KMS-11 (cell line): ENCODE results near the gene LPP.

Source experiments
- H2AFZ ChIP-seq: fragments of 200-600 bp; sonication (generic); 2 replicates; pipeline ENCODE4 v1.6.1; 2016; ENCODE audit warnings: antibody characterized with exemption, mixed run types, low read depth
- H3K27ac ChIP-seq: fragments of 200-600 bp; sonication (generic); 2 replicates; pipeline ENCODE4 v1.6.1; 2016; ENCODE audit warnings: mild to moderate bottlenecking, mixed run types
- H3K27me3 ChIP-seq: fragments of 200-600 bp; sonication (generic); 2 replicates; pipeline ENCODE4 v1.6.1; 2017; ENCODE audit warnings: mild to moderate bottlenecking, low read depth, mixed run types, moderate library complexity; ENCODE audit not compliant: insufficient read depth
- H3K36me3 ChIP-seq: fragments of 200-600 bp; sonication (generic); 2 replicates; pipeline ENCODE4 v1.6.1; 2017; ENCODE audit warnings: mild to moderate bottlenecking, mixed run types; ENCODE audit not compliant: insufficient read depth
- H3K4me1 ChIP-seq: fragments of 200-600 bp; sonication (generic); 2 replicates; pipeline ENCODE4 v1.6.1; 2016; ENCODE audit warnings: mild to moderate bottlenecking, low read depth, mixed run types; ENCODE audit not compliant: poor library complexity, severe bottlenecking
- H3K4me2 ChIP-seq: fragments of 200-600 bp; sonication (generic); 2 replicates; pipeline ENCODE4 v1.7.0; 2016; ENCODE audit warnings: mild to moderate bottlenecking, mixed run types
- H3K4me3 ChIP-seq: fragments of 200-600 bp; sonication (generic); IDR thresholded peaks from 2 replicates; pipeline ENCODE4 v1.6.1; 2017; ENCODE audit warnings: low read depth, low read length, mixed read lengths; ENCODE audit not compliant: insufficient read depth
- H3K79me2 ChIP-seq: fragments of 200-600 bp; sonication (generic); 2 replicates; pipeline ENCODE4 v1.6.1; 2016; ENCODE audit warnings: low read depth, mixed run types; ENCODE audit not compliant: insufficient read depth
- H3K9ac ChIP-seq: fragments of 200-600 bp; sonication (generic); 2 replicates; pipeline ENCODE4 v1.6.1; 2016; ENCODE audit warnings: mild to moderate bottlenecking, mixed run types
- H4K20me1 ChIP-seq: fragments of 200-600 bp; sonication (generic); 2 replicates; pipeline ENCODE4 v1.6.1; 2016; ENCODE audit warnings: mild to moderate bottlenecking, mixed run types; ENCODE audit not compliant: insufficient read depth
- TF ChIP-seq, protein P1 (sequence below): fragments of 200-600 bp; sonication (generic); conservative IDR thresholded peaks from 2 replicates; pipeline ENCODE4 v1.6.1; 2017; ENCODE audit warnings: low read depth, mild to moderate bottlenecking, antibody characterized with exemption, low read length, moderate library complexity, mixed read lengths

The LPP gene

DNA sequence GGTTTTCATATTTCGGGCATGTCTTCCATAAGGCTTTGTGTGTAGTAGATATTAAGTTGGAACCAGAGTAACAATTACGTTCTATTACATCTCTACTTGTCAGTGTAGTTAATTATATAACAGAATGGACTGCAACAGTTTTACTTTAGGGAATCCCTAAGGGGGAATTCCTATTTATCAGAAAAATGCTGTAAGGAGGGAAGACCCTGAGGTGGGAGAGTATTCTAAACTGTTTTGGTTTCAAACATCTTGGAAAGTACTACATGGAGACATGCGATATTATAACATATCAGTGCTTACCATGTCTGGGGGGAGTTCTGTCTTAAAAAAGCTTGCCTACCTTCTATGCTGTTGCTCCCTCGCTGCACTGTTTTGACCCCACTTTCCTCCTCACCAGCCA lies 238.1 kb downstream of the LPP start:
- Histone ChIP-seq H3K4me1 (no peaks in the 10 kb centered on the region), H4K20me1 (no peaks in the 10 kb centered on the region), H3K9ac (no peak overlapping the region), H2AFZ (no peak overlapping the region), H3K79me2 (no peaks in the 10 kb centered on the region), H3K27ac (no peak overlapping the region), H3K27me3 (no peaks in the 10 kb centered on the region), H3K36me3 (no peaks in the 10 kb centered on the region), H3K4me3 (no peak overlapping the region), H3K4me2 (no peak overlapping the region)
- TF ChIP-seq, protein P1, sequence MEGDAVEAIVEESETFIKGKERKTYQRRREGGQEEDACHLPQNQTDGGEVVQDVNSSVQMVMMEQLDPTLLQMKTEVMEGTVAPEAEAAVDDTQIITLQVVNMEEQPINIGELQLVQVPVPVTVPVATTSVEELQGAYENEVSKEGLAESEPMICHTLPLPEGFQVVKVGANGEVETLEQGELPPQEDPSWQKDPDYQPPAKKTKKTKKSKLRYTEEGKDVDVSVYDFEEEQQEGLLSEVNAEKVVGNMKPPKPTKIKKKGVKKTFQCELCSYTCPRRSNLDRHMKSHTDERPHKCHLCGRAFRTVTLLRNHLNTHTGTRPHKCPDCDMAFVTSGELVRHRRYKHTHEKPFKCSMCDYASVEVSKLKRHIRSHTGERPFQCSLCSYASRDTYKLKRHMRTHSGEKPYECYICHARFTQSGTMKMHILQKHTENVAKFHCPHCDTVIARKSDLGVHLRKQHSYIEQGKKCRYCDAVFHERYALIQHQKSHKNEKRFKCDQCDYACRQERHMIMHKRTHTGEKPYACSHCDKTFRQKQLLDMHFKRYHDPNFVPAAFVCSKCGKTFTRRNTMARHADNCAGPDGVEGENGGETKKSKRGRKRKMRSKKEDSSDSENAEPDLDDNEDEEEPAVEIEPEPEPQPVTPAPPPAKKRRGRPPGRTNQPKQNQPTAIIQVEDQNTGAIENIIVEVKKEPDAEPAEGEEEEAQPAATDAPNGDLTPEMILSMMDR = no peak

DNA sequence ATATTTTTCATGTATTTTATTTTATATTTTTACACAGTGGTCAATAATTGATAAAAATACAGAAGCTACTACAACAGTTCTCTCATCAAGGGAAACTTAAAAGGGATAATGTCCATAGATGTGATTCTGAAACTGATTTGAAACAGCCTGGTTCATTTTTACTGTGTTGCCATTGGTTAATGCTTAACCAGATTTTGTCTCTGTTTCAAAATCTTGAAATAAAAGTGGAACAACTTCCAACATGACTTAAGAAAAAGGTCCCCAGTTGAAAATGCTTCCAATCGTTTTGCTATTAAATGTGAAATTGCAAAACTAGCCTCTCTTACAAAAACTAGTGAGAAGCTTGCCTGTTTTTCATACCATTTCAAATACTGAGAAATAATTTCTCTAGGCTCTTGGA lies 240.7 kb downstream of the LPP start:
- no peaks in the 10 kb centered on the region for H3K4me1 ChIP-seq
- H3K4me3 ChIP-seq = no peak overlapping the region
- no peak overlapping the region for H3K4me2 ChIP-seq
- H4K20me1 ChIP-seq = no peaks in the 10 kb centered on the region
- TF ChIP-seq, protein P1 = no peak
- no peaks in the 10 kb centered on the region for H3K36me3 ChIP-seq
- no peaks in the 10 kb centered on the region for H3K27me3 ChIP-seq
- no peak overlapping the region for H3K9ac ChIP-seq
- H2AFZ ChIP-seq = no peak overlapping the region
- no peak overlapping the region for H3K27ac ChIP-seq
- no peaks in the 10 kb centered on the region for H3K79me2 ChIP-seq

DNA sequence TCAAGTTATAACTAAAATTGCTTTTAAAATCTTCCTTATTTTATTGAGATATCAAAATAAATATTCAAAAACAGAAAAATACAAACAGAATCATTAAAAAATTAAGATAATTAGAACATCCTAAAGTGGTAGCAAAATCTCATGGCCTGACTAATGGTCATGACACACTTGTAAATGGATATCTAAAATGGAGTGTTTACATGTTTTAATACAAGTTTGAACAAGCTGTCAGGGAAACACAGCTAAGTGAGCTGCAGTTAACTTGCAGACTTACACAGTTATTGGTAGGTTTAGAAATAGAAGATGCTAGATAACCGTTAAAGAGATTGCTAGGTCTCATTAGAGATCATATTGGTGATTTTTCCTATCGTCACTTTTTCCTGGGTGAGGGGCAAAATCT lies 242.3 kb downstream of the LPP start:
- Histone ChIP-seq H3K4me2 (no peak overlapping the region), H3K36me3 (no peaks in the 10 kb centered on the region), H3K9ac (no peak overlapping the region), H3K27ac (no peak overlapping the region), H3K79me2 (no peaks in the 10 kb centered on the region), H2AFZ (no peak overlapping the region), H3K27me3 (no peaks in the 10 kb centered on the region), H4K20me1 (no peaks in the 10 kb centered on the region), H3K4me1 (peaks cover 12% of the 10 kb centered on the region), H3K4me3 (no peak overlapping the region)
- TF ChIP-seq, protein P1 = no peak

DNA sequence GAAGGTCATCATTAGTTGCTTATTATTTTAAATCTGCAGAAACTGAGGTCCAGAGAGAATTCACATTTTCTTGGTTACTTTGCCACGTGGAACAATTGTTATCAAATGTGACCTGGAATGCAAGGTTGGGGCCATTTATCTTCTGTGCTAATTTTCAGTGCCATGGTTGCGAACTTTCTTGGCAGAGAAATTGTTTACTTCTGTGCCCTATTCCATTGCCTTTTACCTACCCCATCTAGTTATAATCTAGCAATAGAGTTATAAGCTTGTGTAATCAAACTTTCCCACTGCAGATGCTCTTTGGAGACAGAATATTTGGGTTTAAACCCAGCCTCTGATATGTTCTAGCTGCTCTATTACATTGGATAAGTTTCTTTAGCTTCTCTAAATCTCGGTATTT lies 242.9 kb downstream of the LPP start:
- no peaks in the 10 kb centered on the region for H3K79me2 ChIP-seq
- TF ChIP-seq, protein P1 = no peak

More for the DNA sequence above, 242.9 kb downstream of the LPP start:
- H3K4me1 ChIP-seq = peaks cover 12% of the 10 kb centered on the region
- H3K4me2 ChIP-seq = no peak overlapping the region
- H4K20me1 ChIP-seq = no peaks in the 10 kb centered on the region
- H3K27me3 ChIP-seq = no peaks in the 10 kb centered on the region
- no peaks in the 10 kb centered on the region for H3K36me3 ChIP-seq
- H3K4me3 ChIP-seq = no peak overlapping the region
- no peak overlapping the region for H3K27ac ChIP-seq
- no peak overlapping the region for H3K9ac ChIP-seq
- H2AFZ ChIP-seq = no peak overlapping the region
